ENCODE results near the gene NME8.

DNA sequence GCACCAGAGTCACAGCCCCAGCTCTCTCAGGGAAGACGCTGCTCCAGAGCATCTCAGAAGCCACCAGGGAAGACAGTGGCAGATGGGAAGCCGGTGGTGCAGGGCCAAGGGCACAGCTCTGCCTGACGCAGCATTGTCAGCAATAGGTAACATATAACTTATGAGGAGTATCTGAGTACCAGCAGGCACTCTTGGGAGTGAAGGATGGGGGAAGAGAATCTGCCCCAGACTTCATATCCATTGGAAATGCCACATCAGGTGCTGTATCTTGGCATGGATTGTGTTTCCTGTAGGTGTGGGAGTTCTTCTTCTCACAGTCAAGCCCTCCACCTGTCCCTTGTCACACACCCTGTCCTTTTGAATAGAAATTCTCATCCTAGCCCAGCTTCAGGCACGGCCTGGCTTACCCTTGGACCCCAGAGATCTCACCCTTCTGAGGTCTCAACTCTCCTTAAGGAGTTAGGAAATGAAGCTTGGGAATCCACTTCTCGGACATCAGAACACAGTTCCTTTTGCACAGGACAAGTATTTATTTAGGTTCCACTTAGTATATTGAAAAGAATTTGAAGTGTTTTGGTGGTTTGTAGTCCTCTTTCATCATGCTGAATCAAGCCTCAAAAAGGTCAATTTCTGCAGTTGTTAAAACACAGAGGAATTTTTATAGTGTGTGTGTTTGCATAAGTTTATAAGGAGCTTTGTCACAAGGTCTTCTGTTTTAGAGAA, 82.0 kb downstream of the NME8 start:
- TF ChIP-seq CTCF (IDR thresholded peaks at IDR 0.05 in 2 of 3, conservative IDR thresholded peaks at IDR 0.05 in 1 of 3; ENCODE audit: borderline replicate concordance in 1 of 3, insufficient read depth in 1 of 3, low read depth in 2 of 3, low read length in 2 of 3) (no peak), POLR2A (IDR thresholded peaks at IDR 0.05; ENCODE audit: borderline replicate concordance, extremely low read depth, insufficient read depth, insufficient read length) (no peak), EZH2 (IDR thresholded peaks at IDR 0.05) (no peak), POLR2AphosphoS5 (IDR thresholded peaks at IDR 0.05; ENCODE audit: low read depth, low read length) (no peak)
- TF ChIP-seq, protein P1, sequence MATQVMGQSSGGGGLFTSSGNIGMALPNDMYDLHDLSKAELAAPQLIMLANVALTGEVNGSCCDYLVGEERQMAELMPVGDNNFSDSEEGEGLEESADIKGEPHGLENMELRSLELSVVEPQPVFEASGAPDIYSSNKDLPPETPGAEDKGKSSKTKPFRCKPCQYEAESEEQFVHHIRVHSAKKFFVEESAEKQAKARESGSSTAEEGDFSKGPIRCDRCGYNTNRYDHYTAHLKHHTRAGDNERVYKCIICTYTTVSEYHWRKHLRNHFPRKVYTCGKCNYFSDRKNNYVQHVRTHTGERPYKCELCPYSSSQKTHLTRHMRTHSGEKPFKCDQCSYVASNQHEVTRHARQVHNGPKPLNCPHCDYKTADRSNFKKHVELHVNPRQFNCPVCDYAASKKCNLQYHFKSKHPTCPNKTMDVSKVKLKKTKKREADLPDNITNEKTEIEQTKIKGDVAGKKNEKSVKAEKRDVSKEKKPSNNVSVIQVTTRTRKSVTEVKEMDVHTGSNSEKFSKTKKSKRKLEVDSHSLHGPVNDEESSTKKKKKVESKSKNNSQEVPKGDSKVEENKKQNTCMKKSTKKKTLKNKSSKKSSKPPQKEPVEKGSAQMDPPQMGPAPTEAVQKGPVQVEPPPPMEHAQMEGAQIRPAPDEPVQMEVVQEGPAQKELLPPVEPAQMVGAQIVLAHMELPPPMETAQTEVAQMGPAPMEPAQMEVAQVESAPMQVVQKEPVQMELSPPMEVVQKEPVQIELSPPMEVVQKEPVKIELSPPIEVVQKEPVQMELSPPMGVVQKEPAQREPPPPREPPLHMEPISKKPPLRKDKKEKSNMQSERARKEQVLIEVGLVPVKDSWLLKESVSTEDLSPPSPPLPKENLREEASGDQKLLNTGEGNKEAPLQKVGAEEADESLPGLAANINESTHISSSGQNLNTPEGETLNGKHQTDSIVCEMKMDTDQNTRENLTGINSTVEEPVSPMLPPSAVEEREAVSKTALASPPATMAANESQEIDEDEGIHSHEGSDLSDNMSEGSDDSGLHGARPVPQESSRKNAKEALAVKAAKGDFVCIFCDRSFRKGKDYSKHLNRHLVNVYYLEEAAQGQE (IDR thresholded peaks at IDR 0.05; ENCODE audit: low read depth): no peak
